Measurements from ENCODE around the gene SLC25A17.
"Not testable (repeated sequence)": the region's sequence is repeated elsewhere in the genome, so short reads cannot be mapped to it uniquely, and the experiment has no call there.

Gene SLC25A17

GRCh38 chr22:40759294-40759840 lies 59.8 kb downstream of the SLC25A17 start:
- H3K4me3 ChIP-seq (ENCODE audit: control insufficient read depth, low read depth, low read length): no peak overlapping the region
- no peak for DNase-seq (ENCODE audit: low read depth)
- TF ChIP-seq CTCF (conservative IDR thresholded peaks at IDR 0.05; ENCODE audit: control insufficient read depth, insufficient read depth, low read depth, low read length): no peak

- H3K4me3 ChIP-seq (ENCODE audit: control insufficient read depth, low read depth, low read length); DNase-seq (ENCODE audit: low read depth): not testable (repeated sequence)
Observed at GRCh38 chr22:40758851-40759250, 60.3 kb downstream of the SLC25A17 start.

GRCh38 chr22:40758390-40758789 lies 60.8 kb downstream of the SLC25A17 start:
- DNase-seq (ENCODE audit: low read depth): no peak
- no peak for TF ChIP-seq CTCF (conservative IDR thresholded peaks at IDR 0.05; ENCODE audit: control insufficient read depth, insufficient read depth, low read depth, low read length)
- no peak overlapping the region for H3K4me3 ChIP-seq (ENCODE audit: control insufficient read depth, low read depth, low read length)

- no peak for TF ChIP-seq CTCF (conservative IDR thresholded peaks at IDR 0.05; ENCODE audit: control insufficient read depth, insufficient read depth, low read depth, low read length)
- H3K4me3 ChIP-seq (ENCODE audit: control insufficient read depth, low read depth, low read length): no peak overlapping the region
- peak; percentile 25 for DNase-seq (ENCODE audit: low read depth)
Observed at GRCh38 chr22:40757071-40757470, 62.1 kb downstream of the SLC25A17 start.

GRCh38 chr22:40753114-40753513 lies 66.0 kb downstream of the SLC25A17 start:
- H3K4me3 ChIP-seq (ENCODE audit: control insufficient read depth, low read depth, low read length): no peak overlapping the region
- DNase-seq (ENCODE audit: low read depth): no peak
- no peak for TF ChIP-seq CTCF (conservative IDR thresholded peaks at IDR 0.05; ENCODE audit: control insufficient read depth, insufficient read depth, low read depth, low read length)

GRCh38 chr22:40751250-40751649 lies 67.9 kb downstream of the SLC25A17 start:
- TF ChIP-seq CTCF (conservative IDR thresholded peaks at IDR 0.05; ENCODE audit: control insufficient read depth, insufficient read depth, low read depth, low read length): no peak
- H3K4me3 ChIP-seq (ENCODE audit: control insufficient read depth, low read depth, low read length): no peak overlapping the region
- DNase-seq (ENCODE audit: low read depth): no peak

- no peak for DNase-seq (ENCODE audit: low read depth)
- no peak overlapping the region for H3K4me3 ChIP-seq (ENCODE audit: control insufficient read depth, low read depth, low read length)
- no peak for TF ChIP-seq CTCF (conservative IDR thresholded peaks at IDR 0.05; ENCODE audit: control insufficient read depth, insufficient read depth, low read depth, low read length)
Observed at GRCh38 chr22:40749829-40750228, 69.3 kb downstream of the SLC25A17 start.

Measured in fibroblast of mammary gland (primary cell).